ENCODE data around the gene ILKAP.

- TF ChIP-seq POLR2A (IDR thresholded peaks at IDR 0.05): no peak
- no peak for TF ChIP-seq CTCF (IDR thresholded peaks at IDR 0.05)
Measured at GRCh38 chr2:238225121-238225520, 21.6 kb upstream of the ILKAP start.
